HG02943 (cell line): Measurements from ENCODE around the gene DNAJC5.

Source experiments
- ATAC-seq: cut with Tn5 transposase; IDR thresholded peaks from one replicate; pipeline ENCODE4 v1.9.1; 2021; ENCODE audit warnings: mild to moderate bottlenecking, low read depth, moderate library complexity; ENCODE audit not compliant: unreplicated experiment

Gene DNAJC5

DNA sequence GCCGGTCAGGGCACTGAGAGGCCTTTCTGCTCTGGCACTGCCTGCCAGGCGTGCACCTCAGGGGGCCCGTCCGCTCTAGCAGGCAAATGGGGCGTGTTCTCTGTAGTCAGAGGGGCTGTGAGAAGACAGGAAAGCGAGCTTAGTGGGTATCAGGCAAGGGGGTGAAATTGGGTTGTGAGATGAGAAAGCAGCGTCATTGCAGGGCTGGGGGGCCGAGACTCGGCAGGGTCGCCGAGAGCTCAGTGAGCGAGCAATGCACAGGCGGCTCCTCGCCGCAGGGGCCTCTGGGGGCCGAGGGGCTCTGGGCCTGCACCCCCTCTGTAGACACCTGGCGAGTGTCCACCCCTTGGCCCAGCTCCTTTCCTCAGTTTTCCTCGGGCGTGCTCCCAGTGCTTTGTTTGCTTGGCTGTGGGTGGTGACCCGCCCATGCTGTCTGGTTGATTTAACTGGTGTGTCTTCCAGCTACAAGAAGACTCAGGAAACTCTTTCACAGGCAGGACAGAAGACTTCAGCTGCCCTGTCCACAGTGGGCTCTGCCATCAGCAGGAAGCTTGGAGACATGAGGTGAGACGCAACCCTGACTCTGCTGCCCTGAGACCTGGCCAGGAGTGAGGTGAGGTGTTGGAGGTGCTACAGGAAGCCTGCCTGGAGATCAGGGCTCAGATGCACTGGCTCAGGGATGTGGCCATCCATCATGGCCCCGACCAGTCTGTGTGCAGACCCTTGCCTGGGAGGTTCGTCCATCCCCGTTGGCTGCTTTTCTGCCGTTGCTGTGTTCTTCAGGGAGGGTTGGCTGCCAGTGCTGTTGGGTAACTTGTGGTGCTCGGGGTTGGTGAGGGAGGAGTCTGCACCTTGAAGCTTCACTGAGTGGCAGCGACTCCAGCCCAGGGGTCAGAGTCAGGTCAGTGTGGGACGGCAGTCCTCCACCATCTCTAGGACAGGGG is 12.4 kb upstream of the DNAJC5 start:
- ATAC-seq: no peak

DNA sequence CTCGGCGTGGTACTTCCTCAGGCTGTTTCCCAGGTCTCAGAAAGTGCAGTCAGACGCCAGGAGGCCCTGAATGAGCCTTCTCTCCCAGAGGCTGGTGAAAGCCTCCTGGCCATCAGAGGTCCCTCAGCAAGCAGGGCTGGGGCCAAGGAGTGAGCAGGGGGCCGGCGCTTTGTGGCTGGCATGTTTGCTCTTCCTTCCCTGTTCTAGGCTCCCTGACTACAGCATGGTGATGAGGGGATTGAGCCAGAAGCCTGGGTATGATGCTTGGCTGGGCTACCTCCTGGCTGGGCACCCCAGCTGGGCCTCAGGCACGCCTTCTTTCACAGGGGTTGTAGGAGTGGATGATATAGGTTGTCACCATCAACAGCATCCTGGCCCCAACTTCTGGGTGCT is 11.7 kb upstream of the DNAJC5 start:
- no peak for ATAC-seq

- no peak for ATAC-seq
Observed at GRCh38 chr20:63884506-63885263, 10.2 kb upstream of the DNAJC5 start.

DNA sequence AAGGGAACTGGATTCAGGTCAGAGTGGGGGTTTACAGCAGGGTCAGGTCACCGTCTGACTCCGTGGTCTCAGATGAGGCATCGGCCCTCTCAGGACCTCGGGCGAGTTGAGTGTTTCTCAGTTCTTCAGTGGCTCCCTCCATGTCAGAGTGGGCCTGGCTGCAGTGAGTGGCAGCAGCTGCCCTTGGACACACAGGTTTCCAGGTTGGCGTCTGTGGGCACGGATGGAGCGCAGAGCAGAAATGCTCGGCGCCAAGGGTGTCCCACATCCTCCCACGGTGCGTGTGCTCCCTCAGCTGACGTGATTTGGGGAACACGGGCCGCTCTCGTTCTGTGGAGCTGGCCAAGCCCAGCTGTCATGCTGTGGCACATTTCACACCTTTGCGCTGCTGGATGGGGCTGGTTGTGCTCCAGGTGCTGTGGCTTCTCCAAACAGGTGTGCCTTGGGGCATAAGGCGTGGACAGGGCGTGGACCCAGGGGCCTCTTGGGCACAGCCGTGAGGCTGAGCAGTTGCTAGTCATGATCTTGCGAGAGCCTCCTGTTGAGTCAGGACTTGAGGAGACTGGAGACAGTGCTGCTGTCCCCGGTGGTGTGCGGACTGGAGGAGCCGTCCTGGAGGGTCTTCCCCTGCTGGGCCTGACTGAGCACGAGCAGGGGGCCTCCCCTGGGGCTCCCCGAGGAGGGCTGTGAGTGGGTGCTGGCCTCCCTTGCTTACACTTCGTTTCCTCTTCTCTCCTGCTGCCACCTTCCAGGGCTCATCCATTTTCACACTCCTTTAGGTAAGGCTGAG is 9.5 kb upstream of the DNAJC5 start:
- ATAC-seq: no peak

DNA sequence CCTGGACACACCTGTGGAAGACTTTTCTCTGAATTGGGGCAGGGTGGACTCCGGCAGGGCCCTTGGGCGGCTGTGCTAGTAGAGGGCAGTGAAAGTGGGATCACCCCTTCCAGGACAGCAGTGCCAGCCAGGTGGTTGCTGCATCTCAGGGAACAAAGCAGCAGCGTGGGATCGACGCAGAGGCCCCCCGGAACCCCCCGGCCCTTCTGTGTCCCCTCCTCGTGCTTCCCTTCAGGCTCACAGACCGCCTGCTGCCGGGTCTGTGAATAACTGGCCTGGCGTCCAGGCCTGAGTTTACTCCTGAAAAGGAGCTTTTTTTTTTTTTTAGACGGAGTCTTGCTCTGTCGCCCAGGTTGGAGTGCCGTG is 8.9 kb upstream of the DNAJC5 start:
- ATAC-seq: no peak

- no peak for ATAC-seq
Observed at GRCh38 chr20:63886921-63887320, 8.0 kb upstream of the DNAJC5 start.

DNA sequence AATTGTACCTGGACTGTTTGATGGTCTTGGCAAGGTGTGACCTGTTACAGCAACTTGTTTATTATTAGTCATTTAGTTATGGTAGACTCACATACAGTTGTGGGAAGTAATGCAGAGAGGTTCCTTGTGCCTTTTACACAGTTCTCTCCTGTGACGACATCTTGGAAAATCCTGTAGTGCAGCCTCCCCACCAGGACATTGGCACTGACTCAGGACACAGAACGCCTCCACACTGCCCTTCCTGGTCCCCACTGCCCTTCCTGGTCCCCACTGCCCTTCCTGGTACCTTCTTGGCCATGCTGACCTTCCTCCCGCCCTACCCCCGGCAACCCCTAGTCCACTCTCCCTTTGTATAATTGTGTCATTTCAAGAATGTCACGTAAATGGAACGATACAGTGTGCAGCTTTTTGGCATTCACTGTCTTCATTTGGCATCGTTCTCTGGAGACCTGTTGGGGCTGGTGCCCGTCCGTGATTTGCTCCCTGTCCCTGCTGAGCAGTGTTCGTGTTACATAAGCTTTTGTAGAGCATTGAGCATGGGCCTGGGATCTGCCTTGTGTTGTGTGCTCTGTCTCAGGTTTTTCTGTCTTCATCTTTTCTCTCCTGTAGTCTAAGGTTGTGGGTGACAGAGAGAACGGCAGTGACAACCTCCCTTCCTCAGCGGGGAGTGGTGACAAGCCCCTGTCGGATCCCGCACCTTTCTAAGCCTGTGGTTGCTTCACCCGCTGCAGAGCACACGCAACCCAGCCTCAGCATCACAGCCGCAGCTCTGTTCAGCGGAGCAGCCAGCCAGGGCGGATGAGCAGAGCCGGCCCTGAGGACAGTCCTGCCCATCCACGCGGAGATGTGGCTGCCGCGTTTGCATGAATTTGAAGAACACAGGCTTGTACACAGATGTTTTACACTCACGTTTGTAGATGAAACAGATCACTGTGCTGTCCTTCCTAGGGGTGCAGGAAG is 5.4 kb upstream of the DNAJC5 start:
- no peak for ATAC-seq

- ATAC-seq: no peak
Observed at GRCh38 chr20:63890201-63890576, 4.7 kb upstream of the DNAJC5 start.

DNA sequence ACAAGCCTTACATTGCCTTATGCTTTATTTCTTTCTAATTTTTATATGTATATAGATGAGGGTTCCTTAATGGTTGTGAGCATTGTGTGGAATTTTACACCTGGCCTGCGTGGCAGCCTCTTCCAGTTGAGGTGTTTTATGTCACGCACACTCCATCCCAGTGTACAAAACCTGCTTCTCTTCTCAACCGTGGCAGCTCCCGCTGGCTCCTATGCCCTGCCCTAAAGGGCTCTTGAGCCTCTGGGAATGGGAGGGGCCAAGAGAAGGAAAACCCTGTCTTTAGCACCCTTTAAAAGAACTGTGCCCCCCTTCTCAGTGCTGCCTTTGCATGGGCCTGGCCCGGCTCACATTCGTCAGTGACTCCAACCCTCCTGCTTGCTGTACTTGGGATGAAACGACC is 4.3 kb upstream of the DNAJC5 start:
- ATAC-seq: no peak

DNA sequence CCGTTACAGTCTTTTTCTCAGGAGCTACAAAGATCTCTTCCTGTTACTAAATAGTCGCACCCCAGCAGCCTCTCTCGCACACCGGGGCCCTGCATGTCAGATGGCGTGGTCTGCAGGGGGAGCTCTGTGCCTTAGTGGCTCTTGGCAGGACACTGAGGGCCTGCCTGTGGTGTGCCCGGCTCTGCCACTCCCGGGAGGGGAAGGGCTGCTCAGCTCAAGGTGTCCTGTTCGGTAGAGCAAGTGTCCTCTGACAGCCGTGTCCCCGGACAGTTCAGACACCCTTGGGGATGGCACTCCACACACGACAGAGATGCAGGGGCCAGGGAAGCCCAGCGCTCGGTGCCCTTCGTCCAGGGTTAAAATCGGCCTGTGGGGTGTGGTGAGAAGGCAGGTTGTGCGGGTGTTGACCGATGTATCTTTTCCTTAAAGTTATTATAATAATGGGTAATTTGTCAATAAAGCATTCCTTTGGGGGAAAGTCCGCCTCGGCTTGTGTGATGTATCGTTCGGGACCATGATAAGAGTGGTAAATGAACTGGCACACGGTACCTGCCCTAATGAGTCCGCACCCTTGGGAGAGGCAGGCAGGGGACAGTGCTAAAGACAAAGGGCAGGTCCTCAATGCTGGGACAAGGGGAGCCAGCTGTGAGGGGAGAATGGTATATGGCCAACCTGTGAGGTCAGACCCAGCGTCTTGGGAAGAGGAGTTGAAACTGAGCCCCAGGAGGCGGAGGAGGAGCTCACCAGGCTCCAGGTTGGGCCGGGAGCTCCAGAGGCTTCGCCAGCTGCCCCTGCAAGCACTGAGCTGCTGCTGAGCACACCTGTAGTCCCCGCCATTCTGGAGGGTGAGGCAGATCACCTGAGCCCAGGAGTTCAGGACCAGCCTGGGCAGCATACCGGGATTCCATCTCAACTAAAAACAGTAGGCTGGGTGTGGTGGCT is 3.6 kb upstream of the DNAJC5 start:
- no peak for ATAC-seq

GRCh38 chr20:63892402-63892801 is 2.5 kb upstream of the DNAJC5 start:
- ATAC-seq: no peak

DNA sequence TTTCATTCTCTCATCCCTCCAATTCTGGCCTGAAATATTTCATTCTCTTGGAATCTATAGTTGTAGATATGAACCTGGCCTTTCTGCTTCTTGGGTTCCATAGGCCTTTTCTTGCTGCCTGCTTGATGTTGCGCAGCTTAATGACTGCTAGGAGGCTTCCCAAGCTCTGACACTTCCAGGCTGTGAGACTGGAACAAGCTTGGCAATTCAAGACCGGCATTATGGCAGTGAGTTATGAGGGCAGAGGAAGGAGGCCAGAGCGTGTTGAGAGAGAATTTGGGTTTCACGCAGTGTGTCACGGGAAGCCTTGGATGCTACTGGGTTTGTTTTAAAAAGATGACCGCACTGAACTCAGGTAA is 948 bp upstream of the DNAJC5 start:
- ATAC-seq: no peak

- ATAC-seq: no peak
Observed at GRCh38 chr20:63895202-63895951, 451 bp downstream of the DNAJC5 start.

DNA sequence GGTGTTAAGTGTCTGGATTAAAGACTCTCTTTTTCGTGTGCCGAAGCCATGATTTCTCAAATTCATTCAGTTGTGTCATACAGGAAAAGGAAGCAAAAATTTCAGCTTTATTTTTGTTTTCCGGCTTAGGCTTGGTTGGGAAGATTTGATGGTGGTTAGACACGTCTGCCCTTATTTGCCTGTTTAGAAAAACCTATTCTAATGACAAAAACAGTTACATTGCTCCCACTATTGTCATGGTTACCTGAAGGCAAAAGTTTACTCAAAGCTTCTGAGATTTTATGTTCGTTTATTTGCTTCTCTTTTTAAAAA is 982 bp downstream of the DNAJC5 start:
- no peak for ATAC-seq

DNA sequence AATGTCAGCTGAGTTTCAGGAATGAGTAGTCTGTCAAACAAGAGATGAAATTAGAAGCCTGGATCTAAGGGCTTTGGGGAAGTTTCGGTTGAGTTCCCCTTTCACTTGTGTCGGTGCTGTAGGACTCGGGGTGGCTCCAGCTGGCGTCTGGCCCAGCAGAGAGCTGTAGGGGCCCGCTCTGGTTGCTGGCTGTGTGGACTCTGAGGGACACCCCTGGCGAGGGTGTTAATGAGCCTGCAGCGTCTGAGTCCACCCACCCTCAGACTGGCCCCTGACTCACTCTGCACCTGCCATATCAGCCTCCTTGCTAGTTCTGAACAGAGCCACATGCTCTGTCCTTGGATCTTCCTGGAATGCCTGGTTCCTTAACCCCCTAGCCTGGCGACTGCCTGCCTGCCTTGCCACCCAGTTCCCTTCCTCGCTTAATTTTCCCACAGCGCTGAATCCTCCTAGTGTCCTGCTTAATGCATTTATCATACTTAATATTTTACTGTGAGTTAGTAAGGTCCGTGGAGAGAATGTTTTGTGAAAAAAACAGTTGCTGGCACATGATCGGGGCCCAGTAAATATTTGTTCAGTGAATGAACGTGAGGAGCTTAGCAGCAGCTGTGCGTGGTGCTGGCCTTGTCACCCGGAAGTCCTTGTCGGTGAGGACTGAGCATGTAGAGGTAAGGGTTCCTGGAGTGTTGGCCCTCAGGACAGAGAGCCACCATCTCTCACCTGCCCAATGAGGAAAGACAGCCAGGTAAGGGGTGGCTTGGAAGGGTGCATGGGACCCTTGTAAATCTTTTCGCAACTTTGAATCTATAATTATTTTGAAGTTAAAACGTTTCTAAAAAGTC is 1.6 kb downstream of the DNAJC5 start:
- no peak for ATAC-seq

DNA sequence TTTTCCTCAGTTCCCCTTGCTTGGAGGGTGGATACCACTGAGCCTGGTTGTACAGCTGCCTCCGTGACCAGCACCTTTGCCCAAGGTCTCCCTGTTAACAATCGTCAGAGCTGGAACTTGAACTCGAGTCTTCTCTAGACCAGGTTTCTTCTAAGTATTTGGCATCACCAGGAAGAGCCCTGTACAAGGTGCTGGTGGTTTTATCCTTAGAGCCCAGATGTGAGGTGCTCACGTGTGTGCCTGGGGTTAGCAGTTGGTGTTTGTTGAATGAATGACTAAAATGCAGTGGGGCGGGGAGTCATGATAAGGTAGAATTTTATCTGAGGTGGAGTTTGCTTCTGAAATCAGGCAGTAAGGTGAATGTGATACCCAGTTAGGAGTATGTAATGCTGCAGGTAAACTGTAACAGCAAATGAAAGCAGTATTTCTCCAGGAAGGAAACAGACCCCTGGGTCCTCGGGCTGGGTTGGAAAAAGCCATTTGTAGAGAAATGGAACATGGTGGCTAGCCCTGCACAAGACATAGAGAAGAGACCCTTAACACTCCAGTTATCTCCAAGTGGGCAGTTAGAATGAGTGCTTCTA is 3.1 kb downstream of the DNAJC5 start:
- no peak for ATAC-seq

DNA sequence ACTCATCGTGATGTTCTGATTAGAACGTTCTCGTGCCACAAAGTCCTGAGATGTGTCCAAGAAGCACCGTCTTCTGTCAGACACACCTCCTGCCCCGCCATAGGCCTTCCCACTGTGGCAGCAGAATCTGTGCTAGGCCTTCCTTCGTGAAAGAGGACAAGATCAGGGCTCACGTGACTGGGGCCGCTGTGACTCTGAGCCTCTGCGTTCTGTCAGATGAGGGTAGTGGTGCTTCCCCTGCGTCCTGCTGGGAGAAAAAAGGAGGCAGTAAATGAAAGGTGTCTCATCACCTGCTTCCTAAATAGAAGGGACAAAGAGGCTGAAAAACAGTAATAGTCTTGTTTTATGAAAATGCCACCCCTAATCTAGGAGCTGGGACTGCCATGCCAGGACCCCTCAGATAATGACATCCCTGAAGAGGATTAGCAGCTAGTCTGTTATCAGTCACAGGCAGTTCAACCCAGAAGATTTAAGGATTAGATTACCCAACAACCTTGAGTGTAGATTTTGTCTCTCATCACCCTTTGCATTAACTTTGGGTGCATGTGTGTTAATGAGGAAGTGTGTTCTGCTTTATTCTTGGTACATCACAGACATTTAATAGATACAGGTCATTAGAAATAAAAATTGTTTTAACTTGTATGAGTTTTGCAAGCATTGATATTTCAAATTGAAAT is 4.1 kb downstream of the DNAJC5 start:
- no peak for ATAC-seq
